Right atrium auricular region (tissue), 2 donors: ENCODE results near the gene TSPOAP1. TPM values are rescaled to one million over a fixed set of nuclear protein-coding genes. Genes with fewer than 3 reads are reported as not detected.
"Not testable (repeated sequence)": the region's sequence is repeated elsewhere in the genome, so short reads cannot be mapped to it uniquely, and the experiment has no call there.

ENCODE experiments used
- DNase-seq: peaks from one replicate; pipeline ENCODE4 v3.0.0-alpha.2; 2019; ENCODE audit warnings: low spot score
- H3K27ac ChIP-seq, 2 donors: fragments of 200-600 bp; sonication (generic); 1 replicate in 1 of 2; 2 replicates in 1 of 2; pipeline ENCODE4 v1.5.1; 2016 to 2019
- H3K27me3 ChIP-seq, 2 donors: fragments of 200-600 bp; sonication (generic); one replicate each; pipeline versions ENCODE4 v1.5.1 to v1.6.0; 2017 to 2019
- H3K36me3 ChIP-seq: fragments of 200-600 bp; sonication (generic); one replicate; pipeline ENCODE4 v1.5.1; 2016
- H3K4me1 ChIP-seq, 2 donors: fragments of 200-600 bp; sonication (generic); one replicate each; pipeline versions ENCODE4 v1.5.1 to v1.6.0; 2017 to 2019
- H3K4me3 ChIP-seq, 2 donors: fragments of 200-600 bp; sonication (generic); 1 replicate in 1 of 2; 2 replicates in 1 of 2; pipeline ENCODE4 v1.5.1; 2017 to 2019; ENCODE audit warnings: mild to moderate bottlenecking in 1 of 2, moderate library complexity in 1 of 2
- H3K9me3 ChIP-seq, 2 donors: fragments of 200-600 bp; sonication (generic); one replicate each; pipeline ENCODE4 v1.5.1; 2019
- total RNA-seq, 2 donors: library from RNA; depleted of rRNA; stranded (reverse); fragments of >200 nt; gene quantifications; one replicate each; pipeline ENCODE4 v1.1.0, GENCODE V29; 2016
- TF ChIP-seq, protein P1 (sequence below), 2 donors: fragments of 200-600 bp; sonication (generic); IDR thresholded peaks; one replicate each; pipeline ENCODE4 v1.5.1; 2019; ENCODE audit warnings: antibody characterized with exemption in 2 of 2

The TSPOAP1 gene
- total RNA-seq, 2 donors from 2014 or later = 6.1 to 8.5 TPM

DNA sequence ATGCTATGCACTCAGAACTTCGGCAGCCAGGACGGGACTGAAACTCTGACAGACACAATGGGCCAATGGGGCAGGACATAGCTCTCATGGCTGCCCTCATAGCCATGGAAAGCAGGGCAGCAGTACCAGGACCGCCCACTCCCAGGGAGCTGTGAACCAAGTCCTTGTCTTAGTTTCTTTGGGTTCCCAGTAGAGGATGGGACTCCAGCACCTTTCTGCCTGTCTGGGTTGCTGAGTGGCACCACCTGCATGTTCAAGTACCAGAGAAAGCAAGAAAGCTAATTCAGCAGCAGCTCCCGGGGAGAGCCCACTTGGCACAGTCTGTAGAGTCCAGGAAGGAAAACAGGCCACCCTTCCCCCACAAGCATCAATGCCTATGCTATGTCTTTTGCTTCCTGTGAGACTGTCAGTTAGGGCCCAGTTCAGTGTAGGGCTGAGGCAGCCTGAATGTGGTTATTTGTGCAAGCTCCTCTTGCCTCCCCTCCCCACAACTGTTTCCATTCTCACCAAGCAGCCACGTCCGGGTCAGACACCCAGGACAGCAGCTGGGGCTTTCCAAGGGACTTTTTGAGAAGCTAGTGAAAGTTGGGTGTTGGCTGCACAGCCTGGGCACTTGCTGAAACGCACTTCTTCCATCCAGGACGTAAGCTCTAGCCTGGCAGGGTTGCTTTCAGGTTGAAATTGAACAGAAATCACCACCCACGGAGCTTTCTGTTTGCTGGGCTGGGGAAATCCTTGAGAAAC is 15.6 kb upstream of the TSPOAP1 start:
- H3K4me1 ChIP-seq = no peaks in the 10 kb centered on the region
- H3K36me3 ChIP-seq = peaks cover 54% of the 10 kb centered on the region
- H3K27ac ChIP-seq = no peak overlapping the region

DNA sequence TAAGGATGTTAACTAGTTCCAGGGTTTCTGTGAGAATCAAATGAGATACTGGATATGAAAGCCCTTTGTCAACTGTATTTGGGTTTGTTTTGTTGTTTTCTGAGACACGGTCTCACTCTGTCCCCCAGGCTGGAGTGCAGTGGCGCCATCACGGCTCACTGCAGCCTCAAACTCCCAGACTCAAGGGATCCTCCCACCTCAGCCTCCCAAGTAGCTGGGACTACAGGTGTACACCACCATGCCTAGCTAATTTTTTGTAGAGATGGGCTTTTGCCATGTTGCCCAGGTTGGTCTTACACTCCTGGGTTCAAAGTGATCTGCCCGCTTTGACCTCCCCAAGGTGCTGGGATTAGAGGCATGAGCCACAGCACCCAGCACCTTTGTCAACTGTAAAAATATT is 14.5 kb upstream of the TSPOAP1 start:
- no peak for DNase-seq
- H3K4me3 ChIP-seq = no peak overlapping the region
- H3K27ac ChIP-seq = no peak overlapping the region
- H3K27me3 ChIP-seq = no peaks in the 10 kb centered on the region
- no peaks in the 10 kb centered on the region for H3K4me1 ChIP-seq
- no peaks in the 10 kb centered on the region for H3K9me3 ChIP-seq
- TF ChIP-seq, protein P1, sequence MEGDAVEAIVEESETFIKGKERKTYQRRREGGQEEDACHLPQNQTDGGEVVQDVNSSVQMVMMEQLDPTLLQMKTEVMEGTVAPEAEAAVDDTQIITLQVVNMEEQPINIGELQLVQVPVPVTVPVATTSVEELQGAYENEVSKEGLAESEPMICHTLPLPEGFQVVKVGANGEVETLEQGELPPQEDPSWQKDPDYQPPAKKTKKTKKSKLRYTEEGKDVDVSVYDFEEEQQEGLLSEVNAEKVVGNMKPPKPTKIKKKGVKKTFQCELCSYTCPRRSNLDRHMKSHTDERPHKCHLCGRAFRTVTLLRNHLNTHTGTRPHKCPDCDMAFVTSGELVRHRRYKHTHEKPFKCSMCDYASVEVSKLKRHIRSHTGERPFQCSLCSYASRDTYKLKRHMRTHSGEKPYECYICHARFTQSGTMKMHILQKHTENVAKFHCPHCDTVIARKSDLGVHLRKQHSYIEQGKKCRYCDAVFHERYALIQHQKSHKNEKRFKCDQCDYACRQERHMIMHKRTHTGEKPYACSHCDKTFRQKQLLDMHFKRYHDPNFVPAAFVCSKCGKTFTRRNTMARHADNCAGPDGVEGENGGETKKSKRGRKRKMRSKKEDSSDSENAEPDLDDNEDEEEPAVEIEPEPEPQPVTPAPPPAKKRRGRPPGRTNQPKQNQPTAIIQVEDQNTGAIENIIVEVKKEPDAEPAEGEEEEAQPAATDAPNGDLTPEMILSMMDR (IDR thresholded peaks at IDR 0.05) = no peak
- peaks cover 43% of the 10 kb centered on the region for H3K36me3 ChIP-seq

More for the DNA sequence above, 15.6 kb upstream of the TSPOAP1 start:
- Histone ChIP-seq H3K4me3 (no peak overlapping the region), H3K9me3 (no peaks in the 10 kb centered on the region), H3K27me3 (no peaks in the 10 kb centered on the region)
- TF ChIP-seq, protein P1 (IDR thresholded peaks at IDR 0.05) = no peak
- no peak for DNase-seq

DNA sequence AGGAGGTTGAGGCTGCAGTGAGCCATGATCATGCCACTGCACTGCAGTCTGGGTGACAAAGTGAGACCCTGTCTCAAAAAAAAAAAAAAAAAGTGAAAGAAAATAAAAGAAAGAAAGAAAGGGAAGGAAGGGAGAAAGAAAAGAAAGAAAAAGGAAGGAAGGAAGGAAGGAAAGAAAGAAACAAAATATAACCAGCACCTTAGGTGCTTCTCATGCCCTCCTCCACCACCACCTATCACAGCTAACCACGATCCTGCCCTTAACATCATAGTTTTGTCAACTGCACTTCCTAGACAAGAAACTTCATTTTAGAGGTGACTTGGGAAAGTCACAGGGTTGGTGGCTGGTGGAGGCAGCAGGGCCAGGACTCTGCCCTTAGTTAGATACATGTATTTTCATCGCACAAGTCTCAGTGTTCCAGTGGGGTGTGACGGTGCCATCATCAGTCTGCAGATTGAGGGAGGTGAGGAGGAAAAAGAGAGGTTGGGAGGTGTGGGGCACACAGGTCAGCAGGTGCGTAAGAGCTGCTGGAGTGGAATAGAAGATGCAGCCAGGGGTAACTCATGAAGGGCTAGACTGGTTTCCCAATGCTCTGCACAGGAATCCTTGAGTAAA is 13.4 kb upstream of the TSPOAP1 start:
- H3K36me3 ChIP-seq = peaks cover 31% of the 10 kb centered on the region
- TF ChIP-seq, protein P1 (IDR thresholded peaks at IDR 0.05) = no peak
- no peaks in the 10 kb centered on the region for H3K9me3 ChIP-seq
- DNase-seq = no peak
- no peak overlapping the region for H3K4me3 ChIP-seq
- no peak overlapping the region for H3K27ac ChIP-seq
- no peaks in the 10 kb centered on the region for H3K27me3 ChIP-seq
- peaks cover 0 to 8% of the 10 kb centered on the region in 2 donors for H3K4me1 ChIP-seq

DNA sequence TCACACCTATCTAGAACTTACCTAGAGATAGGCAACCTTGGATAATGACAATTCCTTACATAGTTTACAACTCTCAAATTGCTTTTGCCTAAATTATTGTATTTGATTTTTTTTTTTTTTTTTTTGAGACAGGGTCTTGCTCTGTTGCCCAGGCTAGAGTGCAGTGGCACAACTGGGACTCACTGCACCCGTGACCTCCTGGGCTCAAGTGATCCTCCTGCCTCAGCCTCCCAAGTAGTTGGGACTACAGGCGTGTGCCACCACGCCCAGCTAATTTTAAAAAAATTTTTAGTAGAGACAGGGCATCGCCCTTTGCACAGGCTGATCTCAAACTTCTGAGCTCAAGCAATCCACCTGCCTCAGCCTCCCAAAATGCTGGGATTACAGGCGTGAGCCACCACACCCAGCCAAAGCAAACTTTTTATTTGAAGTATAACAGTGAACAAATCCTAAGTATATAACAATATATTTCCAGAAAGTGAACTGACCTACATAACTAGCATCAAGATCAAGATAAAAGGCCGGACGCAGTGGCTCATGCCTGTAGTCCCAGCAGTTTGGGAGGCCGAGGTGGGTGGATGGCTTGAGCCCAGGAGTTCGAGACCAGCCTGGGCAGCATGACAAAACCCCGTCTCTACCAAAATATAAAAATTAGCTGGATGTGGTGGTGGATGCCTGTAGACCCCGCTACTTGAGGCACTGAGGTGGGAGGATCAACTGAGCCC is 12.7 kb upstream of the TSPOAP1 start:
- not testable (repeated sequence) for DNase-seq, H3K27me3 ChIP-seq, H3K9me3 ChIP-seq, H3K27ac ChIP-seq, H3K4me3 ChIP-seq
- Histone ChIP-seq H3K4me1 (peaks cover 0 to 15% of the 10 kb centered on the region in 2 donors), H3K36me3 (peaks cover 25% of the 10 kb centered on the region)

DNA sequence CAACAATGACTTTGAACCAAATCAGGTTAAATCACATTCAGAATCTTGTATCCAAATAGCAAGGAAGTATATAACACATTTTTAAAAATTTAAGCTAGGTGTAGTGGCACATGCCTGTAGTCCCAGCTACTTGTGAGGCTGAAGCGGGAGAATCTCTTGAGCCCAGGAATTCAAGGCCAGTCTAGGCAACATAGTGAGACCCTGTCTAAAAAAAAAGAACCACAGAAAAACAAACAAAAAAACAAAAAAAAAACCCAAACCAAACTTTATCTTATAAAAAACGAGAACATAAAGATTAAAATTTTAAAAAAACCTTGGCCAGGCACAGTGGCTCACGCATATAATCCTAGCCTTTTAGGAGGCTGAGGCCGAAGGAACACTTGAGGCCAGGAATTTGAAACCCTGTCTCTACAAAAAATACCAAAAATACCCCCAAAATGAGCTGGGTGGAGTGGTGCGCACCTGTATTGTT is 11.8 kb upstream of the TSPOAP1 start:
- Histone ChIP-seq H3K4me3 (no peak overlapping the region), H3K27ac (no peak overlapping the region), H3K9me3 (no peaks in the 10 kb centered on the region), H3K27me3 (no peaks in the 10 kb centered on the region), H3K4me1 (peaks cover 0 to 20% of the 10 kb centered on the region in 2 donors), H3K36me3 (peaks cover 16% of the 10 kb centered on the region)
- TF ChIP-seq, protein P1 (IDR thresholded peaks at IDR 0.05) = no peak
- no peak for DNase-seq
